Measurements from ENCODE around the gene SIRT2.

DNA sequence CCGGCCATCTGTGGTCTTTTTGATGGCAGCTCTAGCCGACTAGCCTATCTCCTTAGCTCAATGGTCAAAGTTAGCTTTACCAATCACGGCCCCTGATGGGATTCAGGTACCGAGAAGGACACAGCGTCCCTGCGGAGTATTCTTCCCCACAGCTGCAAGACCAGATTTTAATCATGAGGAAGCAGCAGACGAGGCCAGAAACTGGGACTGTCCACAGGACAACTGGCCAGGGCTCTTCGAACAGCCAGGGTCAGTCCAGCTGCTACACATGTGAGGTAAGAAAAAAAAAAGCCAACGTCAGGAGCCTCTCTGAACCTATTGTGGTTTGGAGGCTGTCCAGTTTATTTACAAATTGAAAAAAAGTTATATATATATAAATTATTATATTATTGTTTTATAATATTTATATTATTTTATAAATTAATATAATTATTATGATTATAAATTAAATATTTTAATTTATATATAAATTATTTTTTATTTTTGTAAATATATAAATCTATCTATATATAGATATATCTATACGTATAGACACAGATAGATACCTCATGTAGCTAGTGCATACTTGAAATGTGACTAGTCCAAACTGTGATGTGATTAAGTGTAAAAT lies 32.1 kb downstream of the SIRT2 start:
- TF ChIP-seq, protein P1, sequence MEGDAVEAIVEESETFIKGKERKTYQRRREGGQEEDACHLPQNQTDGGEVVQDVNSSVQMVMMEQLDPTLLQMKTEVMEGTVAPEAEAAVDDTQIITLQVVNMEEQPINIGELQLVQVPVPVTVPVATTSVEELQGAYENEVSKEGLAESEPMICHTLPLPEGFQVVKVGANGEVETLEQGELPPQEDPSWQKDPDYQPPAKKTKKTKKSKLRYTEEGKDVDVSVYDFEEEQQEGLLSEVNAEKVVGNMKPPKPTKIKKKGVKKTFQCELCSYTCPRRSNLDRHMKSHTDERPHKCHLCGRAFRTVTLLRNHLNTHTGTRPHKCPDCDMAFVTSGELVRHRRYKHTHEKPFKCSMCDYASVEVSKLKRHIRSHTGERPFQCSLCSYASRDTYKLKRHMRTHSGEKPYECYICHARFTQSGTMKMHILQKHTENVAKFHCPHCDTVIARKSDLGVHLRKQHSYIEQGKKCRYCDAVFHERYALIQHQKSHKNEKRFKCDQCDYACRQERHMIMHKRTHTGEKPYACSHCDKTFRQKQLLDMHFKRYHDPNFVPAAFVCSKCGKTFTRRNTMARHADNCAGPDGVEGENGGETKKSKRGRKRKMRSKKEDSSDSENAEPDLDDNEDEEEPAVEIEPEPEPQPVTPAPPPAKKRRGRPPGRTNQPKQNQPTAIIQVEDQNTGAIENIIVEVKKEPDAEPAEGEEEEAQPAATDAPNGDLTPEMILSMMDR (IDR thresholded peaks at IDR 0.05 in 2 of 3, conservative IDR thresholded peaks at IDR 0.05 in 1 of 3; ENCODE audit: borderline replicate concordance in 1 of 3, insufficient read depth in 1 of 3, low read depth in 2 of 3, low read length in 2 of 3), result no peak
- TF ChIP-seq CEBPB (IDR thresholded peaks at IDR 0.05; ENCODE audit: low read depth), result no peak
- TF ChIP-seq EZH2 (IDR thresholded peaks at IDR 0.05), result no peak
- no peak for TF ChIP-seq JUND (IDR thresholded peaks at IDR 0.05)
- no peak for TF ChIP-seq ZFX (IDR thresholded peaks at IDR 0.05)
- no peak for TF ChIP-seq POLR2A (IDR thresholded peaks at IDR 0.05; ENCODE audit: borderline replicate concordance, extremely low read depth, insufficient read depth, insufficient read length)
- no peak for TF ChIP-seq POLR2AphosphoS5 (IDR thresholded peaks at IDR 0.05; ENCODE audit: low read depth, low read length)
- TF ChIP-seq, protein P2, sequence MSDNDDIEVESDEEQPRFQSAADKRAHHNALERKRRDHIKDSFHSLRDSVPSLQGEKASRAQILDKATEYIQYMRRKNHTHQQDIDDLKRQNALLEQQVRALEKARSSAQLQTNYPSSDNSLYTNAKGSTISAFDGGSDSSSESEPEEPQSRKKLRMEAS (IDR thresholded peaks at IDR 0.05), result no peak

All from HCT116 (cell line).